HG03045 (cell line): ENCODE results near the gene LTO1.

Experiments
- ATAC-seq: cut with Tn5 transposase; IDR thresholded peaks from one replicate; pipeline ENCODE4 v1.9.1; 2021; ENCODE audit warnings: mild to moderate bottlenecking, moderate library complexity; ENCODE audit not compliant: unreplicated experiment

Gene LTO1

GRCh38 chr11:69682221-69682620 lies 7.1 kb upstream of the LTO1 start:
- ATAC-seq: no peak

GRCh38 chr11:69680688-69681087 lies 5.5 kb upstream of the LTO1 start:
- ATAC-seq: no peak

- ATAC-seq: no peak
Observed at GRCh38 chr11:69677749-69678148, 2.6 kb upstream of the LTO1 start.

- no peak for ATAC-seq
Observed at GRCh38 chr11:69674267-69674885, 777 bp downstream of the LTO1 start.

- ATAC-seq: no peak
Observed at GRCh38 chr11:69671734-69672465, 3.3 kb downstream of the LTO1 start.

- ATAC-seq: no peak
Observed at GRCh38 chr11:69670158-69670845, 4.9 kb downstream of the LTO1 start.

- no peak for ATAC-seq
Observed at GRCh38 chr11:69669486-69669885, 5.7 kb downstream of the LTO1 start.

- no peak for ATAC-seq
Observed at GRCh38 chr11:69667619-69668604, 7.2 kb downstream of the LTO1 start.

- no peak for ATAC-seq
Observed at GRCh38 chr11:69666752-69667536, 8.2 kb downstream of the LTO1 start.

- no peak for ATAC-seq
Observed at GRCh38 chr11:69666261-69666660, 8.9 kb downstream of the LTO1 start.

GRCh38 chr11:69665669-69666068 lies 9.5 kb downstream of the LTO1 start:
- no peak for ATAC-seq

GRCh38 chr11:69664901-69665300 lies 10.3 kb downstream of the LTO1 start:
- ATAC-seq: no peak

- no peak for ATAC-seq
Observed at GRCh38 chr11:69664103-69664775, 10.9 kb downstream of the LTO1 start.

GRCh38 chr11:69663326-69663725 lies 11.8 kb downstream of the LTO1 start:
- no peak for ATAC-seq

- ATAC-seq: no peak
Observed at GRCh38 chr11:69662806-69663205, 12.3 kb downstream of the LTO1 start.

- no peak for ATAC-seq
Observed at GRCh38 chr11:69662021-69662698, 13.0 kb downstream of the LTO1 start.

- ATAC-seq: no peak
Observed at GRCh38 chr11:69661413-69661715, 13.8 kb downstream of the LTO1 start.

GRCh38 chr11:69660001-69660500 lies 15.1 kb downstream of the LTO1 start:
- ATAC-seq: no peak

GRCh38 chr11:69659591-69659990 lies 15.6 kb downstream of the LTO1 start:
- ATAC-seq: no peak
